GM12878 (cell line): ENCODE data around the gene NAAA. TPM values are rescaled to one million over a fixed set of nuclear protein-coding genes. Genes with fewer than 3 reads are reported as not detected.

Experiments used
- ATAC-seq: fragments of 200-7000 bp; cut with Tn5 transposase; 3 replicates; pipeline ENCODE4 v1.9.1; 2020; ENCODE audit warnings: mild to moderate bottlenecking, moderate library complexity
- BruUV-seq: library from RNA; stranded (reverse); fragments of 400-500 nt; replicated peaks from 2 replicates; lab custom pipeline; 2021; lab: Mats Ljungman, UMichigan
- CTCF ChIA-PET: fragments of 300-600 bp; sonication (Branson Sonifier 250); formaldehyde crosslinking; extraction: SDS; loops from one replicate; lab custom pipeline; 2021; ENCODE audit warnings: inconsistent platforms; lab: Yijun Ruan, JAX
- POLR2A ChIA-PET: fragments of 350-600 bp; formaldehyde crosslinking; extraction: SDS; loops from one replicate; lab custom pipeline; 2021; ENCODE audit warnings: inconsistent platforms; lab: Charles Lee
- RAD21 ChIA-PET: fragments of 300-600 bp; sonication (Branson Sonifier 250); formaldehyde crosslinking; loops from one replicate; lab custom pipeline; 2023; ENCODE audit warnings: antibody characterized with exemption; ENCODE audit not compliant: unreplicated experiment; lab: Charles Lee
- SMC1A ChIA-PET: fragments of 300-600 bp; sonication (Branson Sonifier 250); formaldehyde crosslinking; loops from one replicate; lab custom pipeline; 2023; ENCODE audit not compliant: unreplicated experiment, uncharacterized antibody; lab: Charles Lee
- DNase-seq: peaks from one replicate; pipeline ENCODE4 v3.0.0-alpha.2; 2011; ENCODE audit warnings: low read depth, low spot score
- FAIRE-seq: peaks from 3 replicates; lab custom pipeline; 2011; peaks lifted over from hg19 to GRCh38; lab: Jason Lieb, UNC
- H2AFZ ChIP-seq: 2 replicates; pipeline ENCODE4 v1.6.0; 2011; ENCODE audit warnings: low read depth, low read length, control low read depth; ENCODE audit not compliant: control insufficient read depth
- H3K27ac ChIP-seq: 2 replicates; pipeline ENCODE4 v1.5.1; 2011; ENCODE audit warnings: control low read depth; ENCODE audit not compliant: control insufficient read depth, insufficient read depth
- H3K27me3 ChIP-seq, 2 experiments: replicated peaks in 1 of 2; 2 replicates each; pipeline versions ENCODE4 v1.6.0 to v1.6.1; 2011; ENCODE audit warnings: low read length in 1 of 2; ENCODE audit not compliant: control insufficient read depth in 2 of 2, insufficient read depth in 2 of 2
- H3K36me3 ChIP-seq, 2 experiments: 2 replicates each; pipeline ENCODE4 v1.5.1; 2011; ENCODE audit warnings: low read length in 1 of 2; ENCODE audit not compliant: control insufficient read depth in 2 of 2, insufficient read depth in 2 of 2
- H3K4me1 ChIP-seq: 2 replicates; pipeline ENCODE4 v1.6.1; 2011; ENCODE audit warnings: mild to moderate bottlenecking, low read length, moderate library complexity, mixed read lengths; ENCODE audit not compliant: control insufficient read depth, insufficient read depth
- H3K4me2 ChIP-seq: 2 replicates; pipeline ENCODE4 v1.6.0; 2011; ENCODE audit warnings: control low read depth; ENCODE audit not compliant: control insufficient read depth, insufficient read depth
- H3K4me3 ChIP-seq: fragments of 200-600 bp; sonication (generic); 2 replicates; pipeline ENCODE4 v1.5.1; 2016
- H3K79me2 ChIP-seq: 2 replicates; pipeline ENCODE4 v1.6.0; 2011; ENCODE audit warnings: low read length; ENCODE audit not compliant: control insufficient read depth, insufficient read depth
- H3K9ac ChIP-seq: 2 replicates; pipeline ENCODE4 v1.8.0; 2011; ENCODE audit warnings: low read length, control low read depth, mixed read lengths; ENCODE audit not compliant: control insufficient read depth, insufficient read depth
- H3K9me3 ChIP-seq: replicated peaks from 3 replicates; pipeline ENCODE4 v1.5.1; 2011; ENCODE audit warnings: mild to moderate bottlenecking, low read length; ENCODE audit not compliant: control insufficient read depth, insufficient read depth
- H4K20me1 ChIP-seq: 2 replicates; pipeline ENCODE4 v1.6.0; 2011; ENCODE audit not compliant: control insufficient read depth, insufficient read depth
- CBFB ChIP-seq: IDR thresholded peaks from 2 replicates; pipeline ENCODE4 v1.6.1; 2016; ENCODE audit warnings: antibody characterized with exemption, low read depth
- CHD1 ChIP-seq: IDR thresholded peaks from 2 replicates; pipeline ENCODE4 v1.6.1; 2012; ENCODE audit warnings: low read depth, low read length, improper control_type of control experiment
- EP300 ChIP-seq, 2 experiments: fragments of 150-350 bp in 1 of 2; IDR thresholded peaks; 2 replicates each; pipeline ENCODE4 v1.6.1; 2011 to 2012; ENCODE audit warnings: low read depth in 2 of 2, low read length in 2 of 2, borderline replicate concordance in 1 of 2, improper control_type of control experiment in 1 of 2, inconsistent platforms in 1 of 2; ENCODE audit not compliant: control insufficient read depth in 1 of 2
- HDAC2 ChIP-seq: fragments of 200-600 bp; sonication (generic); IDR thresholded peaks from 2 replicates; pipeline ENCODE4 v1.6.1; 2017
- HDGF ChIP-seq: fragments of 450-650 bp; IDR thresholded peaks from 2 replicates; pipeline ENCODE4 v1.6.1; 2016; ENCODE audit warnings: antibody characterized with exemption
- JUND ChIP-seq: IDR thresholded peaks from 2 replicates; pipeline ENCODE4 v1.6.1; 2012; ENCODE audit warnings: low read depth, mild to moderate bottlenecking, low read length, improper control_type of control experiment, moderate library complexity
- RAD21 ChIP-seq: IDR thresholded peaks from 2 replicates; pipeline ENCODE4 v1.6.1; 2011; ENCODE audit warnings: mild to moderate bottlenecking, low read depth, low read length, moderate library complexity; ENCODE audit not compliant: insufficient read depth
- SRF ChIP-seq, 2 experiments: IDR thresholded peaks; 2 replicates each; pipeline ENCODE4 v1.6.1; 2011; ENCODE audit warnings: low read depth in 2 of 2, low read length in 2 of 2, mild to moderate bottlenecking in 1 of 2, moderate library complexity in 1 of 2
- YY1 ChIP-seq: IDR thresholded peaks from 2 replicates; pipeline ENCODE4 v1.6.1; 2011; ENCODE audit warnings: low read depth, mild to moderate bottlenecking, low read length
- WGBS: methylation state at CpG from one replicate; pipeline ENCODE4 v1.1.6; 2016; ENCODE audit warnings: low lambda C conversion rate; ENCODE audit not compliant: insufficient replicate concordance, insufficient coverage; ENCODE audit errors: missing lambda C conversion rate; 5-methylcytosine and 5-hydroxymethylcytosine counted together
- in situ Hi-C: fragments of 300-500 bp; cut with MboI; formaldehyde crosslinking; loops from 9 replicates; pipeline ENCODE4 v1.14.3; 2018; ENCODE audit warnings: mixed read lengths
- intact Hi-C: fragments of 100-400 bp; cut with micrococcal nuclease; formaldehyde crosslinking; loops from one replicate; pipeline ENCODE4 v1.14.2; 2022; ENCODE audit not compliant: unreplicated experiment
- polyA plus RNA-seq, 11 experiments: library from polyadenylated mRNA; depleted of rRNA in 4 of 11; unstranded in 6 of 11; stranded (reverse) in 5 of 11; fragments of >200 nt; fragmentation: Nextera tagmentation in 4 of 11; fragmentation: Illumina TruSeq in 1 of 11; extraction: Ambion mirVana in 4 of 11; extraction: Trizol in 1 of 11; gene quantifications; 1 replicate in 1 of 11; 2 replicates in 10 of 11; pipeline versions ENCODE4 v1.2.1 to v1.2.3, GENCODE V29; 2011 to 2016; ENCODE audit warnings: inconsistent platforms in 2 of 11, missing spikeins in 2 of 11, low read depth in 1 of 11
- total RNA-seq, 4 experiments: library from RNA; depleted of rRNA in 3 of 4; stranded (reverse); fragments of >200 nt in 3 of 4; fragmentation: Illumina TruSeq in 1 of 4; extraction: Trizol in 1 of 4; gene quantifications; 2 replicates each; pipeline versions ENCODE4 v1.2.1 to v1.2.3, GENCODE V29; 2013 to 2021
- TF ChIP-seq, protein P1 (sequence below): fragments of 450-650 bp; formaldehyde crosslinking; IDR thresholded peaks from 2 replicates; pipeline ENCODE4 v1.5.0; 2022; ENCODE audit warnings: mild to moderate bottlenecking, missing genetic modification characterization
- TF ChIP-seq, protein P2 (sequence below): IDR thresholded peaks from 2 replicates; pipeline ENCODE4 v1.6.1; 2011; ENCODE audit warnings: low read depth, low read length, improper control_type of control experiment, borderline replicate concordance
- TF ChIP-seq, protein P3 (sequence below): fragments of 450-650 bp; IDR thresholded peaks from 2 replicates; pipeline ENCODE4 v1.6.1; 2016; ENCODE audit warnings: mild to moderate bottlenecking, moderate library complexity, borderline replicate concordance

NAAA gene
- total and polyA plus RNA-seq, 10 of the 15 experiments (the other 5 are each of a cell fraction or from before 2014, with no cell fraction given) = 0.60 to 4.9 (median 2.6) TPM

DNA sequence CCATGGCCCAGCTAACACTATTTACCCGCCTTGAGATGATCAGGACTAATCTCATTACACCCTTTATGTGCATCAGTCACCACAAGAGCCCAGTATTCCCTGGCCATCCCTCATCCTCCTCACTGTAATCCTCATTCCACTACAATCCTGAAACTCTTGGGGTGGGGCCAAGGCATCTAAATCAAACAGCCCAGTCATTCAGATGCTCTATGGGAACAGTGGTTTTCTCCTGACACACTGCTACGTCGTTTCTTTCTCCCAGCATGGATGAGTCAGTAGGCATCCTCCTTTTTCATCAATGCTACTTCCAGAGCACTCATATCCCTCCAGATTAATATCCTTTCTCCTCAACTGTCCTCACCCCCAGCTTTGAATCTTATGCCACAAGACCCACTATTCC is 44.3 kb upstream of the NAAA start:
- Histone ChIP-seq H3K4me2 (no peak overlapping the region), H3K4me1 (no peaks in the 10 kb centered on the region; the same call in 1 of the 2 replicates), H2AFZ (no peak overlapping the region), H3K79me2 (peaks cover 53% of the 10 kb centered on the region), H3K9ac (no peak overlapping the region), H3K36me3 (peaks cover 2 to 11% of the 10 kb centered on the region in 2 experiments), H3K27ac (no peak overlapping the region), H4K20me1 (no peaks in the 10 kb centered on the region; the same call in 1 of the 2 replicates), H3K9me3 (no peaks in the 10 kb centered on the region), H3K4me3 (no peak overlapping the region), H3K27me3 (no peaks in the 10 kb centered on the region)
- BruUV-seq = no TSS peak
- FAIRE-seq = no peak
- WGBS = 100% methylated on average over 3 of the region's 3 CpGs
- ATAC-seq = no peak
- in situ Hi-C loops = no loop called here
- ChIA-PET POLR2A (no interaction called here), SMC1A (interaction anchor here (1.2 kb wide), 1 partner anchor 11 kb away, joined by 3 read pairs; no protein-coding TSS in a partner anchor), CTCF (interaction anchor here (0.8 to 0.9 kb wide), 2 partner anchors 11 to 221 kb away, joined by 3 read pairs; no protein-coding TSS in a partner anchor), RAD21 (no interaction called here)
- intact Hi-C loops = no loop called here
- DNase-seq = no peak
- no peak for TF ChIP-seq CBFB
- no peak for TF ChIP-seq CHD1
- TF ChIP-seq HDGF = no peak
- TF ChIP-seq YY1 = no peak
- TF ChIP-seq, protein P1, sequence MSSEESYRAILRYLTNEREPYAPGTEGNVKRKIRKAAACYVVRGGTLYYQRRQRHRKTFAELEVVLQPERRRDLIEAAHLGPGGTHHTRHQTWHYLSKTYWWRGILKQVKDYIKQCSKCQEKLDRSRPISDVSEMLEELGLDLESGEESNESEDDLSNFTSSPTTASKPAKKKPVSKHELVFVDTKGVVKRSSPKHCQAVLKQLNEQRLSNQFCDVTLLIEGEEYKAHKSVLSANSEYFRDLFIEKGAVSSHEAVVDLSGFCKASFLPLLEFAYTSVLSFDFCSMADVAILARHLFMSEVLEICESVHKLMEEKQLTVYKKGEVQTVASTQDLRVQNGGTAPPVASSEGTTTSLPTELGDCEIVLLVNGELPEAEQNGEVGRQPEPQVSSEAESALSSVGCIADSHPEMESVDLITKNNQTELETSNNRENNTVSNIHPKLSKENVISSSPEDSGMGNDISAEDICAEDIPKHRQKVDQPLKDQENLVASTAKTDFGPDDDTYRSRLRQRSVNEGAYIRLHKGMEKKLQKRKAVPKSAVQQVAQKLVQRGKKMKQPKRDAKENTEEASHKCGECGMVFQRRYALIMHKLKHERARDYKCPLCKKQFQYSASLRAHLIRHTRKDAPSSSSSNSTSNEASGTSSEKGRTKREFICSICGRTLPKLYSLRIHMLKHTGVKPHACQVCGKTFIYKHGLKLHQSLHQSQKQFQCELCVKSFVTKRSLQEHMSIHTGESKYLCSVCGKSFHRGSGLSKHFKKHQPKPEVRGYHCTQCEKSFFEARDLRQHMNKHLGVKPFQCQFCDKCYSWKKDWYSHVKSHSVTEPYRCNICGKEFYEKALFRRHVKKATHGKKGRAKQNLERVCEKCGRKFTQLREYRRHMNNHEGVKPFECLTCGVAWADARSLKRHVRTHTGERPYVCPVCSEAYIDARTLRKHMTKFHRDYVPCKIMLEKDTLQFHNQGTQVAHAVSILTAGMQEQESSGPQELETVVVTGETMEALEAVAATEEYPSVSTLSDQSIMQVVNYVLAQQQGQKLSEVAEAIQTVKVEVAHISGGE = no peak
- TF ChIP-seq HDAC2 = no peak
- TF ChIP-seq RAD21 = no peak
- TF ChIP-seq, protein P2, sequence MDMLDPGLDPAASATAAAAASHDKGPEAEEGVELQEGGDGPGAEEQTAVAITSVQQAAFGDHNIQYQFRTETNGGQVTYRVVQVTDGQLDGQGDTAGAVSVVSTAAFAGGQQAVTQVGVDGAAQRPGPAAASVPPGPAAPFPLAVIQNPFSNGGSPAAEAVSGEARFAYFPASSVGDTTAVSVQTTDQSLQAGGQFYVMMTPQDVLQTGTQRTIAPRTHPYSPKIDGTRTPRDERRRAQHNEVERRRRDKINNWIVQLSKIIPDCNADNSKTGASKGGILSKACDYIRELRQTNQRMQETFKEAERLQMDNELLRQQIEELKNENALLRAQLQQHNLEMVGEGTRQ = no peak
- no peak for TF ChIP-seq EP300 (IDR thresholded peaks at IDR 0.05; ENCODE audit: borderline replicate concordance in 1 of 2, control insufficient read depth in 1 of 2, low read depth in 2 of 2, low read length in 2 of 2)
- TF ChIP-seq, protein P3, sequence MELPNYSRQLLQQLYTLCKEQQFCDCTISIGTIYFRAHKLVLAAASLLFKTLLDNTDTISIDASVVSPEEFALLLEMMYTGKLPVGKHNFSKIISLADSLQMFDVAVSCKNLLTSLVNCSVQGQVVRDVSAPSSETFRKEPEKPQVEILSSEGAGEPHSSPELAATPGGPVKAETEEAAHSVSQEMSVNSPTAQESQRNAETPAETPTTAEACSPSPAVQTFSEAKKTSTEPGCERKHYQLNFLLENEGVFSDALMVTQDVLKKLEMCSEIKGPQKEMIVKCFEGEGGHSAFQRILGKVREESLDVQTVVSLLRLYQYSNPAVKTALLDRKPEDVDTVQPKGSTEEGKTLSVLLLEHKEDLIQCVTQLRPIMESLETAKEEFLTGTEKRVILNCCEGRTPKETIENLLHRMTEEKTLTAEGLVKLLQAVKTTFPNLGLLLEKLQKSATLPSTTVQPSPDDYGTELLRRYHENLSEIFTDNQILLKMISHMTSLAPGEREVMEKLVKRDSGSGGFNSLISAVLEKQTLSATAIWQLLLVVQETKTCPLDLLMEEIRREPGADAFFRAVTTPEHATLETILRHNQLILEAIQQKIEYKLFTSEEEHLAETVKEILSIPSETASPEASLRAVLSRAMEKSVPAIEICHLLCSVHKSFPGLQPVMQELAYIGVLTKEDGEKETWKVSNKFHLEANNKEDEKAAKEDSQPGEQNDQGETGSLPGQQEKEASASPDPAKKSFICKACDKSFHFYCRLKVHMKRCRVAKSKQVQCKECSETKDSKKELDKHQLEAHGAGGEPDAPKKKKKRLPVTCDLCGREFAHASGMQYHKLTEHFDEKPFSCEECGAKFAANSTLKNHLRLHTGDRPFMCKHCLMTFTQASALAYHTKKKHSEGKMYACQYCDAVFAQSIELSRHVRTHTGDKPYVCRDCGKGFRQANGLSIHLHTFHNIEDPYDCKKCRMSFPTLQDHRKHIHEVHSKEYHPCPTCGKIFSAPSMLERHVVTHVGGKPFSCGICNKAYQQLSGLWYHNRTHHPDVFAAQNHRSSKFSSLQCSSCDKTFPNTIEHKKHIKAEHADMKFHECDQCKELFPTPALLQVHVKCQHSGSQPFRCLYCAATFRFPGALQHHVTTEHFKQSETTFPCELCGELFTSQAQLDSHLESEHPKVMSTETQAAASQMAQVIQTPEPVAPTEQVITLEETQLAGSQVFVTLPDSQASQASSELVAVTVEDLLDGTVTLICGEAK = no peak
- TF ChIP-seq JUND = no peak
- TF ChIP-seq SRF (IDR thresholded peaks at IDR 0.05; ENCODE audit: low read depth in 2 of 2, low read length in 2 of 2) = no peak
